Mammary epithelial cell (primary cell): ENCODE data around the gene SLC1A5.

Experiments
- CTCF ChIP-seq, 2 donors: IDR thresholded peaks in 1 of 2; conservative IDR thresholded peaks in 1 of 2; 2 replicates each; pipeline ENCODE4 v1.5.1; 2011 to 2012; ENCODE audit warnings: inconsistent platforms in 2 of 2, low read length in 2 of 2, mild to moderate bottlenecking in 2 of 2, control low read depth in 1 of 2, low read depth in 1 of 2; ENCODE audit not compliant: insufficient read depth in 1 of 2; ENCODE audit errors: extremely low read depth in 1 of 2
- EZH2 ChIP-seq: IDR thresholded peaks from 2 replicates; pipeline ENCODE4 v1.6.1; 2012; ENCODE audit warnings: low read length, inconsistent platforms, borderline replicate concordance

- TF ChIP-seq CTCF (conservative IDR thresholded peaks at IDR 0.05 in 1 of 2, IDR thresholded peaks at IDR 0.05 in 1 of 2; ENCODE audit: extremely low read depth in 1 of 2, insufficient read depth in 1 of 2, low read depth in 1 of 2, low read length in 2 of 2) (no peak), EZH2 (no peak)
These were observed 57.8 kb downstream of the SLC1A5 start for GRCh38 chr19:46730595-46730994.
